GM20000 (cell line): ENCODE data around the gene KRR1.
"Not testable (repeated sequence)": the region's sequence is repeated elsewhere in the genome, so short reads cannot be mapped to it uniquely, and the experiment has no call there.

ENCODE experiments used
- DNase-seq: peaks from one replicate; pipeline ENCODE4 v3.0.0; 2012; ENCODE audit warnings: low spot score
- TF ChIP-seq, protein P1 (sequence below): IDR thresholded peaks from 2 replicates; pipeline ENCODE4 v1.5.1; 2012; ENCODE audit warnings: mild to moderate bottlenecking, control low read depth; ENCODE audit errors: extremely low read depth, missing control alignments

Gene KRR1

DNA sequence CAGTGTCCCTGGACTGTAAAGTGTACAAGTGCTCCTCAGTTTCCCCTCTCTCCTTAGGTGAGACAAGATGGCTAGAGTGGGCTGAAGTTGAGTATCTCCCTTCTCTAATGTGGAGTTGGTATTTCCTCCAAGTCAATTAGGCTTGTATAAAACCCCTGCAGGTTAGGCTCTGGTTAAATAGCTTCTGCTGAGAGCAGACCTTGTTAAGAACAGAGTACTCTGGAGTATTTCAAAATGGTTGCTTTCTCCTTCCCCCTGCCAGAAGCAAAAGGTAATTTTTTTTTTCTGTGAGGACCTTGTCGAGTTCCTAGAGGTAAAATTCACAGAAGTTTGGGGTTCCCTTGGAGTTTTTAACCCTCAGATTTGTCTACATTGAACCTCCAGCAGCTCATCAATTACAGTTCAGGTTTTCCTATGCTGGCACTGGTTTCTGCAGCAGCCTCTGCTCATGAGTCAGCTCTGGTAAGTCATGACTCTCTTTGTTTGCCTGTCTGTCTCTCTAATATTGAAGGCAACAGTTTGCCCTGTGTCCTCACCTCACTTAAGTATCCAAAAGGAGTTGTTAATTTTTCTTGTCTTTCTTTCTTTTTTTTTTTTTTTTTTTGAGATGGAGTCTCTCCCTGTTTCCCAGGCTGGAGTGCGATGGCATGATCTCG is 58.6 kb downstream of the KRR1 start:
- no peak for DNase-seq
- TF ChIP-seq, protein P1, sequence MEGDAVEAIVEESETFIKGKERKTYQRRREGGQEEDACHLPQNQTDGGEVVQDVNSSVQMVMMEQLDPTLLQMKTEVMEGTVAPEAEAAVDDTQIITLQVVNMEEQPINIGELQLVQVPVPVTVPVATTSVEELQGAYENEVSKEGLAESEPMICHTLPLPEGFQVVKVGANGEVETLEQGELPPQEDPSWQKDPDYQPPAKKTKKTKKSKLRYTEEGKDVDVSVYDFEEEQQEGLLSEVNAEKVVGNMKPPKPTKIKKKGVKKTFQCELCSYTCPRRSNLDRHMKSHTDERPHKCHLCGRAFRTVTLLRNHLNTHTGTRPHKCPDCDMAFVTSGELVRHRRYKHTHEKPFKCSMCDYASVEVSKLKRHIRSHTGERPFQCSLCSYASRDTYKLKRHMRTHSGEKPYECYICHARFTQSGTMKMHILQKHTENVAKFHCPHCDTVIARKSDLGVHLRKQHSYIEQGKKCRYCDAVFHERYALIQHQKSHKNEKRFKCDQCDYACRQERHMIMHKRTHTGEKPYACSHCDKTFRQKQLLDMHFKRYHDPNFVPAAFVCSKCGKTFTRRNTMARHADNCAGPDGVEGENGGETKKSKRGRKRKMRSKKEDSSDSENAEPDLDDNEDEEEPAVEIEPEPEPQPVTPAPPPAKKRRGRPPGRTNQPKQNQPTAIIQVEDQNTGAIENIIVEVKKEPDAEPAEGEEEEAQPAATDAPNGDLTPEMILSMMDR = no peak

DNA sequence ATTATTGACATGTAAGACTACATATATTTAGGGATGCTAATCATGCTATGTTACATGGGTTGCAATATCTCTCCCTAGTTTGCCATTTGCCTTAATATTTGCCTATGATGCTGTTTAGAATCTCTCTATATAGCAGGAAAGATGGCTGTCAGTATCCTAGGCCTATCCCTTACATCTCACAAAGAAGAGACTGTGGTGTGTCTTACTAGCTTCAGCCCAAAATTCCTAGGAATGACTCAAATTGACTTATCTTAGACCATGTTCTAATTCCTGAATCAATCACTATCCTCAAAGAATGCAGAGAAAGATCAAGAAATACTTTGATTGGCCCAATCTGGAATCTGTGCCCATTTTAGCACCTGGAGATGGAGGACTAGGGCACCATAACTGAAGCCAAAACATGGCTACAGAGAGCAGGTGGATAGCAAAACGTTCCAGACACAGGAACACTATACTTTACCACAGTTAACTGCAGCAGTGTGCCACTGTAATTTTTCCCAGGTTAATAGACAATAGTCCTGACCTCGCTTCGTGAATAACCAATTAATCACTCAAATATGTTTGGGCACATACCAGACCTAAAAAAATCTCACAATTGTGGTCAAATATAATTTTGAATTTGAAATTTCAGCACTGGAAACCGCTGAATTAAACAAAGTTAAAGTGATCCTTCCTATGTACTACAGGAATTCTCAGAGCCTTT is 63.6 kb downstream of the KRR1 start:
- TF ChIP-seq, protein P1 = no peak
- no peak for DNase-seq

DNA sequence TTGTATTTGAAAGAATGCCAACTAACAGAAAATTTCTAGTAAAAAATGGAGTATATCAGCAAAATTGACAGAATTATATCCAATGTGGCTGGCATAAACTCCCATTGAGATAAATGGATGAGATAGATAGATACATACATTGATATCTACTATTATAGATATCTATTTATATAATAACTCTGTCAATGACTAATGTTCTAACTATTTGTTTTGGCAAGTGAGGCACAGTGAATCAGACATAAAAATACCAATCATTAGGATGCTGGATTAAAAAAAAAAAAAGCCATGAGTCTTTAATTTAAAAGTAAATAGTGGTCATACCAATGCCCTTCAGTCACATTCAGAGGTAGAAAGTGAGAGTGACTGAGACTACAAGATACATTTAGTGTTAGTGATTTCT is 64.6 kb downstream of the KRR1 start:
- DNase-seq = no peak
- TF ChIP-seq, protein P1 = no peak

DNA sequence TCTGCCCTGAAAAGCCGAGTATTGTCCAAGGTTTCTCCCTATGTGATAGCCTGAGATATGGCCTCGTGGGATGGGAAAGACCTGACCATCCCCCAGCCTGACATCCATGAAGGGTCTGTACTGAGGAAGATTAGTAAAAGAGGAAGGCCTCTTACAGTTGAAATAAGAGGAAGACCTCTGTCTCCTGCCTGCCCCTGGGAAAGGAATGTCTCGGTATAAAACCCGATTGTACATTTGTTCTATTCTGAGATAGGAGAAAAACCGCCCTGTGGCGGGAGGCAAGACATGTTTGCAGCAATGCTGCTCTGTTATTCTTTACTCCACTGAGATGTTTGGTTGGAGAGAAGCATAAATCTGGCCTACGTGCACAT is 66.3 kb downstream of the KRR1 start:
- DNase-seq = not testable (repeated sequence)

DNA sequence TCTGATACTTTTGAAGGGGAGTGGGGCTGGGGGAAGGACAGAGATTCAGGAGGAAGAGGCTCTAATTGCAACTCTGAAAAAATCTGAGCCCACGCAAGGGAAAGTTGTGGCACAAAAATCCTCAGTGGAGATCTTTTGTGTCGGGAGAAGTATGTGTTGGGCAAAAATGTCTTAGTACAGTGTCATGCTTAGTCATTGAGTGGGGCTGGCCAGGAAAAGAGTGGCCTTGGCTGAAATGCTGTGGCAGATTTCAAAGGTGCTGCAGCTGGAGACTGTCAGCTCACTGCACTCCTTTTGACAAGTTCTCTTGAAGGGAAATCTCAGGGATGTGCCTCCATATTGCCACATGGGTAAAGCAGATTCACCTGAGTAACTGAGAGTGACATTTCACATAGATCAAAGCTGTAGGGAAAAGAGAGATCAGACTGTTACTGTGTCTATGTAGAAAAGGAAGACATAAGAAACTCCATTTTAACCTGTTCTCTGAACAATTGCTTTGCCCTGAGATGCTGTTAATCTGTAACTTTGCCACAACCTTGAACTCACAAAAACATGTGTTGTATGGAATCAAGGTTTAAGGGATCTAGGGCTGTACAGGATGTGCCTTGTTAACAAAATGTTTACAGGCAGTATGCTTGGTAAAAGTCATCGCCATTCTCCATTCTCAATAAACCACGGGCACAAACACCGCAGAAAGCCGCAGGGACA is 66.8 kb downstream of the KRR1 start:
- DNase-seq = no peak
- TF ChIP-seq, protein P1 = no peak

DNA sequence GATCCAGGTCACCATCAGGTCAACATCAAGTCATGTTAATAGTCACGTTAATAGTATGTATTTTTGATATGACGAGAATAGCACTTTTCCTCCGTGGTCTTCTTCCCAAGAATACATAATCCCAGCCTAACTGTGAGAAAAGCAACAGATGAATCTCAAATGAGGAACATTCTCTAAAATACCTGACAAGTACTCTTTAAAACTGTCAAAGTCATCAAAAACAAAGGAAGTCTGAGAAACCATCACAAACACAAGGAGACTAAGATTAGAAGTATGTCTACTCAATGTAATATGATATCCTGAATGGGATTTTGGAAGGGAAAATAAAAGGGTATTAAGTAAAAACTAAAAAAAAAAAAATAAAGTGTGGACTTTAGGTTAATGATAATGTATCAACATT is 67.7 kb downstream of the KRR1 start:
- TF ChIP-seq, protein P1 = no peak
- no peak for DNase-seq

DNA sequence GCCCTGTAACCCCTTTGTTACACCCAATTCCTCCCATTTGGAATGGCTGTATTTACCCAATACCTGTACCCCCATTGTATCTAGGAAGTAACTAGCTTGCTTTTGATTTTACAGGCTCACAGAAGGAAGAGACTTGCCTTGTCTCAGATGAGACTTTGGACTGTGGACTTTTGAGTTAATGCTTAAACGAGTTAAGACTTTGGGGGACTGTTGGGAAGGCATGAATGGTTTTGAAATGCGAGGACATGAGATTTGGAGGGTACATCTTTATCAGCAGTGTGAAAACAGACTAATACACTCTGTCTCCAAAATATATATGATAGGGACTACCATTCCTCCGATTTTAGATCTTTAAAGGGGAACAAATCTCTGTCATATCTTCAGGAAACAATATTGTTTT is 69.0 kb downstream of the KRR1 start:
- DNase-seq = not testable (repeated sequence)

DNA sequence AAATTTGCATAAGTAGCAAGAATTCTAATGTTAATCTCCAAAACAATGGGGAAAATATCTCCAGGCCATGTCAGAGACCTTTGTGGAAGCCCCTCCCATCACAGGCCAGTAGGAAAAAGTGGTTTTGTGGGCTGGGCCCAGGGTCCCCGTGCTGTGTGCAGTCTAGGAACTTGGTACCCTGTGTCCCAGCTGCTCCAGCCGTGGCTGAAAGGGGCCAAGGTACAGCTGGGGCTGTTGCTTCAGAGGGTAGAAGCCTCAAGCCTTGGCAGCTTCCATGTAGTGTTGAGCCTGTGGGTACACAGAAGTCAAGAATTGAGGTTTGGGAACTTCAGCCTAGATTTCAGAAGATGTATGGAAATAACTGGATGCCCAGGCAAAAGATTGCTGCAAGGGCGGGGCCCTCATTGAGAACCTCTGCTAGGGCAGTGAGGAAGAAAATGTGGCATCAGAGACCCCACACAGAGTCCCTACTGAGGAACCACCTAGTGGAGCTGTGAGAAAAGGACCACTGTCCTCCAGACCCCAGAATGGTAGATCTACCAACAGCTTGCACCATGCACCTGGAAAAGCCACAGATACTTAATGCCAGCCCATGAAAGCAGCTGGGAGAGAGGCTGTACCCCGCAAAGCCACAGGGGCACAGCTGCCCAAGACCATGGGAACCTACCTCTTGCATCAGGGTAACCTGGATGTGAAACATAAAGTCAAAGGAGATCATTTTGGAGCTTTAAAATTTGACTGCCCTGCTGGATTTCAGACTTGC is 69.5 kb downstream of the KRR1 start:
- DNase-seq = not testable (repeated sequence)
